ENCODE data around the gene NAPB.

The NAPB gene

GRCh38 chr20:23437126-23437899 is 16.0 kb upstream of the NAPB start:
- DNase-seq (ENCODE audit: low read depth in 3 of 3): no peak

GRCh38 chr20:23436681-23437080 is 15.4 kb upstream of the NAPB start:
- no peak for DNase-seq (ENCODE audit: low read depth in 3 of 3)

- DNase-seq (ENCODE audit: low read depth in 3 of 3): no peak
Measured at GRCh38 chr20:23435626-23436539, 14.6 kb upstream of the NAPB start.

GRCh38 chr20:23434521-23435313 is 13.4 kb upstream of the NAPB start:
- DNase-seq (ENCODE audit: low read depth in 3 of 3): no peak

- DNase-seq (ENCODE audit: low read depth in 3 of 3): no peak
Measured at GRCh38 chr20:23433628-23434027, 12.3 kb upstream of the NAPB start.

GRCh38 chr20:23425129-23425528 is 3.8 kb upstream of the NAPB start:
- no peak for DNase-seq (ENCODE audit: low read depth in 3 of 3)

GRCh38 chr20:23419995-23420901 is 1.0 kb downstream of the NAPB start:
- DNase-seq (ENCODE audit: low read depth in 3 of 3): peak; percentile 25 to 50 (median 25)

- DNase-seq (ENCODE audit: low read depth in 3 of 3): no peak
Measured at GRCh38 chr20:23419657-23419994, 1.7 kb downstream of the NAPB start.

GRCh38 chr20:23417861-23418260 is 3.4 kb downstream of the NAPB start:
- no peak for DNase-seq (ENCODE audit: low read depth in 3 of 3)

GRCh38 chr20:23415959-23416583 is 5.2 kb downstream of the NAPB start:
- DNase-seq (ENCODE audit: low read depth in 3 of 3): no peak

GRCh38 chr20:23415555-23415954 is 5.7 kb downstream of the NAPB start:
- DNase-seq (ENCODE audit: low read depth in 3 of 3): no peak

- no peak for DNase-seq (ENCODE audit: low read depth in 3 of 3)
Measured at GRCh38 chr20:23414526-23415188, 6.6 kb downstream of the NAPB start.

- no peak for DNase-seq (ENCODE audit: low read depth in 3 of 3)
Measured at GRCh38 chr20:23413862-23414422, 7.3 kb downstream of the NAPB start.

GRCh38 chr20:23412026-23412425 is 9.3 kb downstream of the NAPB start:
- no peak for DNase-seq (ENCODE audit: low read depth in 3 of 3)

- DNase-seq (ENCODE audit: low read depth in 3 of 3): no peak
Measured at GRCh38 chr20:23410916-23411695, 10.2 kb downstream of the NAPB start.

- DNase-seq (ENCODE audit: low read depth in 3 of 3): no peak
Measured at GRCh38 chr20:23409800-23410199, 11.5 kb downstream of the NAPB start.

- DNase-seq (ENCODE audit: low read depth in 3 of 3): no peak
Measured at GRCh38 chr20:23408957-23409356, 12.3 kb downstream of the NAPB start.

GRCh38 chr20:23407781-23408464 is 13.4 kb downstream of the NAPB start:
- no peak for DNase-seq (ENCODE audit: low read depth in 3 of 3)

Measured in stimulated activated CD4-positive, alpha-beta T cell treated with anti-CD3 and anti-CD28 coated beads, TNF-alpha, amount 100 ng/mL, for 24 hours (primary cell).